LNCAP (cell line): ENCODE results near the gene MSI2.

Source experiments
- TF ChIP-seq, protein P1 (sequence below): fragments of 450-650 bp; IDR thresholded peaks from 2 replicates; pipeline ENCODE4 v1.5.1; 2017; ENCODE audit warnings: mild to moderate bottlenecking

Gene MSI2

DNA sequence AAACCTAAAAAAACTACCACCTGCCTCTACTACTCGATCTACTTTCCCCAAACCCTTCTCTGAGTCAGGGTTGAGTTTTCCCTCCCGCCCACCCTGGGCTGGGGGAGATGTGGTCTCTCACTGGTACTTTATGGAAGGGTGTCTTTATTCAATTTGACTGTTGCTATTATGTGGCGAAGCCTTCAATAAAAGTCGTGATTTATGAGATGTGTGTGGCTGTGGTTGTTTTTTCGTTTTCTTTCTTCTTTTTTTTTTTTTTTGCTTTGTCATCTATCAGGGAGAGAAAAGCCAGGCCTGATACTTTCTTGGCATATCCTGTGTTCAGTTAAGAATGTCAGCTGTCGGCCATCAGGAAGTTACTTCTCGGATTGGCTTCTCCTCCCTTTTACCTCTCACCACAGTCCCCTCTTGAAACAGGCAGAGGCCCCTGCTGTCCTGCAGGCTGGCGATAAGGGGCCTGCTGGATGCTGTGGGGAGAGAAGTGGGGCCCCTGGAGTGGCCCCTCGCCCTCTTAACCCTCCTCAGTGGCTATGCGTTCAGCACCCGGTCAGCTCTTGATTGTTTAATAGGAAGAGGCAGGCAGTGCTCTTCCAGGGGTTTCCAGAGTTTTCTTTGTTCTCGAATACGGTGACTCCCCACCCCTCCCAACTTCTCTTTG is 123.0 kb downstream of the MSI2 start:
- TF ChIP-seq, protein P1, sequence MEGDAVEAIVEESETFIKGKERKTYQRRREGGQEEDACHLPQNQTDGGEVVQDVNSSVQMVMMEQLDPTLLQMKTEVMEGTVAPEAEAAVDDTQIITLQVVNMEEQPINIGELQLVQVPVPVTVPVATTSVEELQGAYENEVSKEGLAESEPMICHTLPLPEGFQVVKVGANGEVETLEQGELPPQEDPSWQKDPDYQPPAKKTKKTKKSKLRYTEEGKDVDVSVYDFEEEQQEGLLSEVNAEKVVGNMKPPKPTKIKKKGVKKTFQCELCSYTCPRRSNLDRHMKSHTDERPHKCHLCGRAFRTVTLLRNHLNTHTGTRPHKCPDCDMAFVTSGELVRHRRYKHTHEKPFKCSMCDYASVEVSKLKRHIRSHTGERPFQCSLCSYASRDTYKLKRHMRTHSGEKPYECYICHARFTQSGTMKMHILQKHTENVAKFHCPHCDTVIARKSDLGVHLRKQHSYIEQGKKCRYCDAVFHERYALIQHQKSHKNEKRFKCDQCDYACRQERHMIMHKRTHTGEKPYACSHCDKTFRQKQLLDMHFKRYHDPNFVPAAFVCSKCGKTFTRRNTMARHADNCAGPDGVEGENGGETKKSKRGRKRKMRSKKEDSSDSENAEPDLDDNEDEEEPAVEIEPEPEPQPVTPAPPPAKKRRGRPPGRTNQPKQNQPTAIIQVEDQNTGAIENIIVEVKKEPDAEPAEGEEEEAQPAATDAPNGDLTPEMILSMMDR, result no peak

- TF ChIP-seq, protein P1, result no peak
These were observed 123.6 kb downstream of the MSI2 start for GRCh38 chr17:57379895-57380434.

- TF ChIP-seq, protein P1, result no peak
These were observed 125.2 kb downstream of the MSI2 start for GRCh38 chr17:57381498-57381897.

GRCh38 chr17:57384219-57384618 is 127.9 kb downstream of the MSI2 start:
- TF ChIP-seq, protein P1, result no peak

GRCh38 chr17:57385975-57386374 is 129.7 kb downstream of the MSI2 start:
- TF ChIP-seq, protein P1, result no peak

DNA sequence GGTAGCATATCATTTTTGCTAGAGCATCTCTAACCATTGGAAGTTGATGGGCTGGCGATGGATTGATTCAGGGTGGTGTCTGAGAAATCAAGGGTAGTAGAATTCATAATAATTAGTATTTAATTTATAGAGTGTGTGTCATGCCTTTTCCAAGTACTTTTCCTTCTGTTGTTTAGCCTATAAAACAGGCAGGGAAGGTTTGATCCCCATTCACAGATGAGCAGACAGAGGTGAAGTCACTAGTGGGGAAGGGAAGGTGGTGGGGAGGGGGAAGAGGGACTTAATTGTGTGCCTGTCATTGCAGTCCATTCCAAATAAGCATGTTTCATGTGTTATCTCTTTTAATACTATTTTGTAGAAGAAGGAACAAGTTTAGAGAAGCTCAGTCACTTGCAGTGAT is 131.3 kb downstream of the MSI2 start:
- TF ChIP-seq, protein P1, result no peak

DNA sequence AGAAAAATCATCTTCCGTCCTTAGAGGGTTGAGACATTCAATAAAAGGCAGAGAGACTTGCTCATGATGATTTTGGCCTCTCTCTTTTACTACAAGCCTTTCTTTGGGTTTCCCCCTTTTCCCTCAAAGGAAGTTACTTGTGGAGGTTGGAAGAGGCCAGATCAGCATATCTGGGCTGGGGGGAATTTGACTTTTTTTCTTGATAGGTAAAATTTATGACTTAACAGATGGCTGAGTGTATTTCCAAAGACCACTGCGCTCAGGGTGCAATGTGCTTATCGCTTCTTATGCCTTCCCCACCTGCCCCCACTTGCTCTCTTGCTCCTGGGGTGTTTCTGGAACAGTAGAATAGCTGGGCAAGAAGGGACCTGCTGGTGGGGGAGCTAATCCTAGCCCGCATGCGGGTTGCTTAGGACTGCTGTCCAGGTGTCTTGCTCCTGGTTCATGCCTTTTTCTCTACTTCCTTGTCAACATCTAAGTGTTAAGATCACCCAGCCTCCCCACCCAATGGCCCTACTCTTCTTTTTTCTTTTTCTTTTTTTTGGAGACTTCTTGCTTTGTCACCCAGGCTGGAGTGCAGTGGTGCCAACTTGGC is 131.9 kb downstream of the MSI2 start:
- TF ChIP-seq, protein P1, result no peak
